ENCODE results near the gene COMMD1. TPM values are rescaled to one million over a fixed set of nuclear protein-coding genes. Genes with fewer than 3 reads are reported as not detected.

COMMD1 gene
- total RNA-seq, 1 experiment from 2014 or later: 31.7 TPM

DNA sequence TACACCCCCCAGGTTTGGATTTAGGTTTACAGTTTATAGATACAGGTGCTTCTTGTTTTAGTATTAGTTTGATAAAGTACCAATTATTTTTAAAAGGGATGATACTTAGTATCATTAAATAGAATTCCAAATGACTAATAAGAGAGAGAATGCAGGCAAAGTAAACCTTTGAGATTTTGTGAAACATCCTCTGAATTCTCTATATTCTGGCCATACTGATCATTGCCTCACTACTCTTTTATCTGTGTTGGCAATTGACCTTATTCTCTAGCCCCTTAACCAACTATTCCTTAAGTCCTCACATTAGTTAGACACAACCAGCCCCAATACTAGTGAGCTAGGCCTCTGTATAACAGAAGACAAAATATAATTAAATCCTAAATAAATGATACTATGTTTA, 125.4 kb downstream of the COMMD1 start:
- POLR2A ChIA-PET (ENCODE audit: unreplicated experiment): no interaction called here
- intact Hi-C loops (cut with micrococcal nuclease): no loop called here
- CTCF ChIA-PET: no interaction called here

GRCh38 chr2:62032096-62032495, 126.6 kb downstream of the COMMD1 start:
- Histone ChIP-seq H3K9me3 (ENCODE audit: low read length) (no peaks in the 10 kb centered on the region), H3K27me3 (ENCODE audit: low read length) (no peaks in the 10 kb centered on the region), H3K4me2 (ENCODE audit: low read length) (no peak overlapping the region), H3K4me1 (ENCODE audit: insufficient read depth, low read length) (no peaks in the 10 kb centered on the region), H2AFZ (ENCODE audit: low read length) (no peak overlapping the region), H3K4me3 (ENCODE audit: low read length) (no peak overlapping the region), H4K20me1 (ENCODE audit: low read length) (no peaks in the 10 kb centered on the region), H3K36me3 (ENCODE audit: low read depth, low read length) (no peaks in the 10 kb centered on the region), H3F3A (ENCODE audit: low read length, unreplicated experiment) (no peaks in the 10 kb centered on the region), H3K9me2 (replicated peaks; ENCODE audit: low read length) (no peaks in the 10 kb centered on the region), H3K79me2 (ENCODE audit: low read length) (no peaks in the 10 kb centered on the region), H3K9ac (ENCODE audit: low read length) (no peak overlapping the region), H3K27ac (ENCODE audit: low read length) (no peak overlapping the region)
- POLR2A ChIA-PET (ENCODE audit: unreplicated experiment): no interaction called here
- intact Hi-C loops (cut with micrococcal nuclease): no loop called here
- TF ChIP-seq EZH2phosphoT487 (IDR thresholded peaks at IDR 0.05; ENCODE audit: borderline replicate concordance, low read length): no peak
- TF ChIP-seq, protein P1, sequence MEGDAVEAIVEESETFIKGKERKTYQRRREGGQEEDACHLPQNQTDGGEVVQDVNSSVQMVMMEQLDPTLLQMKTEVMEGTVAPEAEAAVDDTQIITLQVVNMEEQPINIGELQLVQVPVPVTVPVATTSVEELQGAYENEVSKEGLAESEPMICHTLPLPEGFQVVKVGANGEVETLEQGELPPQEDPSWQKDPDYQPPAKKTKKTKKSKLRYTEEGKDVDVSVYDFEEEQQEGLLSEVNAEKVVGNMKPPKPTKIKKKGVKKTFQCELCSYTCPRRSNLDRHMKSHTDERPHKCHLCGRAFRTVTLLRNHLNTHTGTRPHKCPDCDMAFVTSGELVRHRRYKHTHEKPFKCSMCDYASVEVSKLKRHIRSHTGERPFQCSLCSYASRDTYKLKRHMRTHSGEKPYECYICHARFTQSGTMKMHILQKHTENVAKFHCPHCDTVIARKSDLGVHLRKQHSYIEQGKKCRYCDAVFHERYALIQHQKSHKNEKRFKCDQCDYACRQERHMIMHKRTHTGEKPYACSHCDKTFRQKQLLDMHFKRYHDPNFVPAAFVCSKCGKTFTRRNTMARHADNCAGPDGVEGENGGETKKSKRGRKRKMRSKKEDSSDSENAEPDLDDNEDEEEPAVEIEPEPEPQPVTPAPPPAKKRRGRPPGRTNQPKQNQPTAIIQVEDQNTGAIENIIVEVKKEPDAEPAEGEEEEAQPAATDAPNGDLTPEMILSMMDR (conservative IDR thresholded peaks at IDR 0.05; ENCODE audit: low read depth, low read length): no peak
- no peak for TF ChIP-seq EZH2 (IDR thresholded peaks at IDR 0.05; ENCODE audit: low read length, unreplicated experiment)
- DNase-seq (no peak), ATAC-seq (no peak)
- no TSS peak for BruUV-seq (replicated peaks)
- CTCF ChIA-PET: no interaction called here

More for the DNA sequence above, 125.4 kb downstream of the COMMD1 start:
- H3K4me3 ChIP-seq (ENCODE audit: low read length): no peak overlapping the region
- H3K79me2 ChIP-seq (ENCODE audit: low read length): no peaks in the 10 kb centered on the region
- H3K9me3 ChIP-seq (ENCODE audit: low read length): no peaks in the 10 kb centered on the region
- no peaks in the 10 kb centered on the region for H4K20me1 ChIP-seq (ENCODE audit: low read length)
- no peak overlapping the region for H3K27ac ChIP-seq (ENCODE audit: low read length)
- H3K9ac ChIP-seq (ENCODE audit: low read length): no peak overlapping the region
- no peaks in the 10 kb centered on the region for H3F3A ChIP-seq (ENCODE audit: low read length, unreplicated experiment)
- no peaks in the 10 kb centered on the region for H3K36me3 ChIP-seq (ENCODE audit: low read depth, low read length)
- DNase-seq: no peak
- H2AFZ ChIP-seq (ENCODE audit: low read length): no peak overlapping the region
- no TSS peak for BruUV-seq (replicated peaks)
- no peaks in the 10 kb centered on the region for H3K4me1 ChIP-seq (ENCODE audit: insufficient read depth, low read length)
- H3K27me3 ChIP-seq (ENCODE audit: low read length): no peaks in the 10 kb centered on the region
- H3K4me2 ChIP-seq (ENCODE audit: low read length): no peak overlapping the region
- TF ChIP-seq EZH2phosphoT487 (IDR thresholded peaks at IDR 0.05; ENCODE audit: borderline replicate concordance, low read length) (no peak), EZH2 (IDR thresholded peaks at IDR 0.05; ENCODE audit: low read length, unreplicated experiment) (no peak)
- TF ChIP-seq, protein P1 (conservative IDR thresholded peaks at IDR 0.05; ENCODE audit: low read depth, low read length): no peak
- no peaks in the 10 kb centered on the region for H3K9me2 ChIP-seq (replicated peaks; ENCODE audit: low read length)
- no peak for ATAC-seq

DNA sequence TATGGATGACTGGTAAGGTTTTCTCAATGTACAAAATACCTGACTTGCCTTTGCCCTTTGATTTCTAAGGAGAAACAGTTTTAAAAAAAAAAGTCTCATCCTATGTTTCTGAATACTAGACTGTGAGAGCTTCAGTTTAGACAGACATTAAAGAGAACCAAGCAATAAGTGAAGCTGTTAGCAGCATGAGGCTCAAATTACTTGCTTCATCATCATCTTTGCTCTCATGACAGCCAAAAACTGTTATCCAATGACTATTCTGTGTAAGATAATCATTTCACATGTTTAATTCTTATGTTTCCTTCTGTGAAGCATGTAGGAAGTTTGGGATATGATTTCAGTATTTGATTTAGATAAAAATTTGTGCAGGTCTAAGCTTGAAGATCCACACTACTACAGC, 129.2 kb downstream of the COMMD1 start:
- Histone ChIP-seq H4K20me1 (ENCODE audit: low read length) (no peaks in the 10 kb centered on the region), H3K4me3 (ENCODE audit: low read length) (no peak overlapping the region), H3K9ac (ENCODE audit: low read length) (no peak overlapping the region), H2AFZ (ENCODE audit: low read length) (no peak overlapping the region), H3K9me2 (replicated peaks; ENCODE audit: low read length) (no peaks in the 10 kb centered on the region), H3K4me1 (ENCODE audit: insufficient read depth, low read length) (peaks cover 11% of the 10 kb centered on the region), H3K36me3 (ENCODE audit: low read depth, low read length) (no peaks in the 10 kb centered on the region), H3K79me2 (ENCODE audit: low read length) (no peaks in the 10 kb centered on the region), H3K9me3 (ENCODE audit: low read length) (no peaks in the 10 kb centered on the region), H3K27me3 (ENCODE audit: low read length) (no peaks in the 10 kb centered on the region), H3F3A (ENCODE audit: low read length, unreplicated experiment) (no peaks in the 10 kb centered on the region), H3K4me2 (ENCODE audit: low read length) (no peak overlapping the region), H3K27ac (ENCODE audit: low read length) (no peak overlapping the region)
- DNase-seq (no peak), ATAC-seq (no peak)
- intact Hi-C loops (cut with micrococcal nuclease): no loop called here
- CTCF ChIA-PET: no interaction called here
- POLR2A ChIA-PET (ENCODE audit: unreplicated experiment): no interaction called here
- no TSS peak for BruUV-seq (replicated peaks)
- TF ChIP-seq EZH2phosphoT487 (IDR thresholded peaks at IDR 0.05; ENCODE audit: borderline replicate concordance, low read length): no peak

All from PC-3 (cell line).